NCI-H2227 (cell line): Measurements from ENCODE around the gene MT1M.
"Not testable (repeated sequence)": the region's sequence is repeated elsewhere in the genome, so short reads cannot be mapped to it uniquely, and the experiment has no call there.

Experiments used
- DNase-seq: peaks from one replicate; lab custom pipeline; 2025; ENCODE audit not compliant: unreplicated experiment; lab: John Stamatoyannopoulos, UW

The MT1M gene

GRCh38 chr16:56645838-56646237 lies 13.4 kb downstream of the MT1M start:
- DNase-seq: no peak

- DNase-seq: no peak
Observed at GRCh38 chr16:56647641-56648431, 15.4 kb downstream of the MT1M start.

- no peak for DNase-seq
Observed at GRCh38 chr16:56649271-56649670, 16.8 kb downstream of the MT1M start.

GRCh38 chr16:56649820-56650219 lies 17.4 kb downstream of the MT1M start:
- no peak for DNase-seq

GRCh38 chr16:56651586-56651985 lies 19.1 kb downstream of the MT1M start, which contains the start of gene MT1B:
Gene MT1B, plus strand, starts transcription at chr16:56651886. Its CDS starts 68 bp downstream, at chr16:56651954.
- DNase-seq: no peak

GRCh38 chr16:56652600-56652999 lies 20.1 kb downstream of the MT1M start:
- DNase-seq: no peak

- no peak for DNase-seq
Observed at GRCh38 chr16:56653218-56653617, 20.8 kb downstream of the MT1M start.

- peak; percentile 89 for DNase-seq
Observed at GRCh38 chr16:56657555-56658326, 25.3 kb downstream of the MT1M start, which contains the start of gene MT1F. Gene MT1F, plus strand, starts transcription at chr16:56657959. Its CDS starts 100 bp downstream, at chr16:56658059.

GRCh38 chr16:56658327-56658875 lies 25.9 kb downstream of the MT1M start:
- DNase-seq: no peak

GRCh38 chr16:56662357-56663354 lies 30.2 kb downstream of the MT1M start:
- peak; percentile 60 for DNase-seq

- DNase-seq: no peak
Observed at GRCh38 chr16:56664506-56664905, 32.0 kb downstream of the MT1M start.

- DNase-seq: not testable (repeated sequence)
Observed at GRCh38 chr16:56665286-56666261, 33.1 kb downstream of the MT1M start.

- no peak for DNase-seq
Observed at GRCh38 chr16:56667581-56668571, 35.4 kb downstream of the MT1M start, which contains the start of gene MT1G. Gene MT1G, minus strand, starts transcription at chr16:56668065. Its CDS starts 72 bp downstream, at chr16:56667993.

GRCh38 chr16:56669005-56669839 lies 36.8 kb downstream of the MT1M start, which contains the start of gene MT1H:
Gene MT1H, plus strand, starts transcription at chr16:56669814. Its CDS starts 71 bp downstream, at chr16:56669885.
- no peak for DNase-seq

- DNase-seq: no peak
Observed at GRCh38 chr16:56669840-56670619, 37.6 kb downstream of the MT1M start.

GRCh38 chr16:56670620-56670934 lies 38.1 kb downstream of the MT1M start:
- no peak for DNase-seq
